ENCODE results near the gene PMEPA1.

DNA sequence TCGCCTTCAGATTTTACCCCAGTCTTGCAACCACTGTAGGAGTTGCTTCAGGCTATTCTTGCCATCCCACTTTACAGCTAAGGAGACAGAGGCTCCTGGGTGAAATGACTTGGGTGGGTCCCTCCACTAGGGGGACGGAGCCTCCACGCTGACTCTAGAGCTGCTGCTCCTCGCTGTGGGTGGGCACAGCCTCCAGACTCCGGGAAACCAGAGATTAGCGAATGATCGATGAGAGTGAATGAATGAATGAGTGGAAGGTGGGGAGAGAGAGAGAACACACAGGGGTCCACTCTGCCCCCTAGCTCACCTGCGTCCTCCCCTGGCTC is 100.0 kb downstream of the PMEPA1 start:
- TF ChIP-seq CTCF (IDR thresholded peaks at IDR 0.05 in 8 of 11, conservative IDR thresholded peaks at IDR 0.05 in 3 of 11) (no peak), POLR2AphosphoS5 (IDR thresholded peaks at IDR 0.05) (no peak), POLR2A (IDR thresholded peaks at IDR 0.05) (no peak)
